Measurements from ENCODE around the gene FBXL16. TPM values are rescaled to one million over a fixed set of nuclear protein-coding genes. Genes with fewer than 3 reads are reported as not detected.

FBXL16 gene
- total and polyA plus RNA-seq, 2 experiments from 2014 or later = 8.9 to 12.6 TPM

DNA sequence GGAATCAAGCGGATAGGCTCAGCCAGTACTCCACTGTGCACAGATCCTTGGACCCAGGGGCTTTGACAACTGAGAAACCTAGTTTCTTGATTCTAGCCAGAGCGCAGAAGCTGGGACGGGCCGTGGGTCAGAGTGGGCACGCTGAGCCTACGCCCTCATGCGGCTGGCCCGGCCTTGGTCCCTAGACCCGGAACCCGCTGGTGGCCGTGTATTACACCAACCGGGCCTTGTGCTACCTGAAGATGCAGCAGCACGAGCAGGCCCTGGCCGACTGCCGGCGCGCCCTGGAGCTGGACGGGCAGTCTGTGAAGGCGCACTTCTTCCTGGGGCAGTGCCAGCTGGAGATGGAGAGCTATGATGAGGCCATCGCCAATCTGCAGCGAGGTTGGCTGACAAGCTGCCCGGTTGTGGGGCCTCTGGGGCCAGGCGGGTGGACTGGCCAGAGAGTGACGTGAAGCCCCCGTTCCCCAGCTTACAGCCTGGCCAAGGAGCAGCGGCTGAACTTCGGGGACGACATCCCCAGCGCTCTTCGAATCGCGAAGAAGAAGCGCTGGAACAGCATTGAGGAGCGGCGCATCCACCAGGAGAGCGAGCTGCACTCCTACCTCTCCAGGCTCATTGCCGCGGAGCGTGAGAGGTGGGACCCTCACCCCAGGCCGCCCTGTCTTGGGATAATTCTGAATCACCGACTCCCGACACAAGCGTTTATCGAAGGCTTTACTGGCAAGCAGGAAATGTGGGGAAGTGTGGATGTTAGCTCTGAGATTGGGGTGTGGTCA lies 24.4 kb downstream of the FBXL16 start (continued):
- TF ChIP-seq ZNF462 (CRISPR knock-in tag; IDR thresholded peaks at IDR 0.05) (no peak), CREB1 (CRISPR knock-in tag; IDR thresholded peaks at IDR 0.05; ENCODE audit: low read depth) (no peak), NANOG (IDR thresholded peaks at IDR 0.05; ENCODE audit: borderline replicate concordance) (no peak), POLR2AphosphoS5 (IDR thresholded peaks at IDR 0.05; ENCODE audit: low read depth) (peak; percentile 29; the same call in 1 of the 2 replicates), REST (IDR thresholded peaks at IDR 0.05; ENCODE audit: unreplicated experiment) (no peak)

Measured in GM23338 (cell line).